RKO (cell line): ENCODE data around the gene AGAP1.
A peak's percentile ranks its signal among the peaks of the same experiment; 100 is the strongest.

ENCODE experiments used
- DNase-seq: peaks from one replicate; pipeline ENCODE4 v3.0.0-alpha.2; 2016; ENCODE audit warnings: low spot score

AGAP1 gene

GRCh38 chr2:235508371-235509160 lies 14.7 kb downstream of the AGAP1 start:
- DNase-seq, result no peak

GRCh38 chr2:235510318-235510717 lies 16.5 kb downstream of the AGAP1 start:
- DNase-seq, result no peak

GRCh38 chr2:235511187-235511661 lies 17.4 kb downstream of the AGAP1 start:
- DNase-seq, result peak; percentile 43

GRCh38 chr2:235511751-235512698 lies 18.2 kb downstream of the AGAP1 start:
- DNase-seq, result no peak

GRCh38 chr2:235512699-235513053 lies 18.8 kb downstream of the AGAP1 start:
- no peak for DNase-seq

- DNase-seq, result no peak
These were observed 20.3 kb downstream of the AGAP1 start for GRCh38 chr2:235513984-235514626.

- no peak for DNase-seq
These were observed 21.0 kb downstream of the AGAP1 start for GRCh38 chr2:235514627-235515363.

GRCh38 chr2:235515364-235515742 lies 21.5 kb downstream of the AGAP1 start:
- no peak for DNase-seq

- DNase-seq, result no peak
These were observed 22.0 kb downstream of the AGAP1 start for GRCh38 chr2:235515821-235516220.

- no peak for DNase-seq
These were observed 22.4 kb downstream of the AGAP1 start for GRCh38 chr2:235516257-235516656.

- DNase-seq, result no peak
These were observed 24.7 kb downstream of the AGAP1 start for GRCh38 chr2:235518322-235519090.

GRCh38 chr2:235520787-235521186 lies 26.9 kb downstream of the AGAP1 start:
- DNase-seq, result no peak

GRCh38 chr2:235521844-235522243 lies 28.0 kb downstream of the AGAP1 start:
- no peak for DNase-seq

- no peak for DNase-seq
These were observed 29.2 kb downstream of the AGAP1 start for GRCh38 chr2:235523021-235523420.

GRCh38 chr2:235523486-235524150 lies 29.8 kb downstream of the AGAP1 start:
- no peak for DNase-seq

GRCh38 chr2:235526166-235526565 lies 32.3 kb downstream of the AGAP1 start:
- DNase-seq, result no peak

- DNase-seq, result no peak
These were observed 34.1 kb downstream of the AGAP1 start for GRCh38 chr2:235527806-235528469.

GRCh38 chr2:235529621-235530020 lies 35.8 kb downstream of the AGAP1 start:
- DNase-seq, result no peak

GRCh38 chr2:235530735-235531134 lies 36.9 kb downstream of the AGAP1 start:
- DNase-seq, result no peak

GRCh38 chr2:235532307-235532706 lies 38.5 kb downstream of the AGAP1 start:
- DNase-seq, result no peak
